Measurements from ENCODE around the gene GRHL1.

GRHL1 gene

GRCh38 chr2:10007435-10007834, 55.9 kb downstream of the GRHL1 start:
- Histone ChIP-seq H2BK12ac (ENCODE audit: low read length) (no peak overlapping the region), H3K79me1 (ENCODE audit: low read depth, low read length) (peaks cover 4% of the 10 kb centered on the region), H3K27ac (replicated peaks; ENCODE audit: low read length) (no peak overlapping the region), H2BK5ac (ENCODE audit: low read length) (no peak overlapping the region), H3K9ac (ENCODE audit: low read depth, low read length, poor library complexity) (no peak overlapping the region), H3K4me1 (ENCODE audit: control insufficient read depth in 2 of 2, insufficient read depth in 1 of 2, low read depth in 1 of 2, low read length in 2 of 2) (peaks cover 5 to 13% of the 10 kb centered on the region in 2 donors), H2AK5ac (ENCODE audit: low read depth, low read length) (no peak overlapping the region), H3K18ac (ENCODE audit: low read length) (no peak overlapping the region), H3K4ac (ENCODE audit: low read length) (no peak overlapping the region), H3K23ac (ENCODE audit: low read depth, low read length, poor library complexity) (no peak overlapping the region), H3K36me3 (replicated peaks in 1 of 2; ENCODE audit: control insufficient read depth in 2 of 2, insufficient read depth in 2 of 2, low read length in 2 of 2) (no peaks in the 10 kb centered on the region), H2BK15ac (ENCODE audit: low read length) (no peak overlapping the region), H2AFZ (ENCODE audit: low read length) (peak overlapping the region; percentile 5), H3K4me3 (ENCODE audit: low read length in 2 of 2) (no peak overlapping the region), H4K8ac (ENCODE audit: low read depth, low read length) (no peak overlapping the region), H2BK120ac (ENCODE audit: low read depth, low read length) (no peak overlapping the region), H3K9me3 (replicated peaks in 1 of 2; ENCODE audit: control insufficient read depth in 2 of 2, insufficient read depth in 1 of 2, low read depth in 1 of 2, low read length in 2 of 2) (peaks cover 0 to 2% of the 10 kb centered on the region in 2 donors), H3K27me3 (ENCODE audit: control insufficient read depth in 3 of 3, insufficient read depth in 3 of 3, low read depth in 1 of 3, low read length in 3 of 3) (peaks cover 0 to 1% (median 0%) of the 10 kb centered on the region in 3 experiments), H4K91ac (ENCODE audit: low read depth, low read length, poor library complexity) (no peak overlapping the region), H3K14ac (ENCODE audit: low read length) (no peak overlapping the region), H3K4me2 (ENCODE audit: insufficient read depth, low read length, poor library complexity, severe bottlenecking) (no peak overlapping the region)
- DNase-seq (ENCODE audit: low spot score), result no peak
- WGBS, 2 donors (ENCODE audit: extremely low coverage in 2 of 2, insufficient read length in 2 of 2, insufficient replicate concordance in 1 of 2), result no CpG with 5 or more reads among the region's 9 CpGs

GRCh38 chr2:10007921-10008808, 56.7 kb downstream of the GRHL1 start:
- H3K9ac ChIP-seq (ENCODE audit: low read depth, low read length, poor library complexity), result no peak overlapping the region
- peaks cover 5% of the 10 kb centered on the region for H3K79me1 ChIP-seq (ENCODE audit: low read depth, low read length)
- H3K9me3 ChIP-seq (replicated peaks in 1 of 2; ENCODE audit: control insufficient read depth in 2 of 2, insufficient read depth in 1 of 2, low read depth in 1 of 2, low read length in 2 of 2), result peaks cover 1 to 2% of the 10 kb centered on the region in 2 donors
- no peak overlapping the region for H3K4me3 ChIP-seq (ENCODE audit: low read length in 2 of 2)
- H4K8ac ChIP-seq (ENCODE audit: low read depth, low read length), result no peak overlapping the region
- no peak overlapping the region for H4K91ac ChIP-seq (ENCODE audit: low read depth, low read length, poor library complexity)
- no peak overlapping the region for H2BK12ac ChIP-seq (ENCODE audit: low read length)
- H3K4me2 ChIP-seq (ENCODE audit: insufficient read depth, low read length, poor library complexity, severe bottlenecking), result no peak overlapping the region
- H3K4me1 ChIP-seq (ENCODE audit: control insufficient read depth in 2 of 2, insufficient read depth in 1 of 2, low read depth in 1 of 2, low read length in 2 of 2), result peaks cover 5 to 13% of the 10 kb centered on the region in 2 donors
- H3K23ac ChIP-seq (ENCODE audit: low read depth, low read length, poor library complexity), result no peak overlapping the region
- WGBS, 2 donors (ENCODE audit: extremely low coverage in 2 of 2, insufficient read length in 2 of 2, insufficient replicate concordance in 1 of 2), result no CpG with 5 or more reads among the region's 22 CpGs
- H3K27me3 ChIP-seq (ENCODE audit: control insufficient read depth in 3 of 3, insufficient read depth in 3 of 3, low read depth in 1 of 3, low read length in 3 of 3), result peaks cover 0 to 1% (median 0%) of the 10 kb centered on the region in 3 experiments
- H2AK5ac ChIP-seq (ENCODE audit: low read depth, low read length), result no peak overlapping the region
- no peak overlapping the region for H2BK5ac ChIP-seq (ENCODE audit: low read length)
- H3K27ac ChIP-seq (replicated peaks; ENCODE audit: low read length), result no peak overlapping the region
- H3K18ac ChIP-seq (ENCODE audit: low read length), result peak overlapping the region; percentile 23
- no peak overlapping the region for H3K14ac ChIP-seq (ENCODE audit: low read length)
- no peak overlapping the region for H2AFZ ChIP-seq (ENCODE audit: low read length)
- H2BK15ac ChIP-seq (ENCODE audit: low read length), result no peak overlapping the region
- no peak overlapping the region for H3K4ac ChIP-seq (ENCODE audit: low read length)
- no peak overlapping the region for H2BK120ac ChIP-seq (ENCODE audit: low read depth, low read length)
- H3K36me3 ChIP-seq (replicated peaks in 1 of 2; ENCODE audit: control insufficient read depth in 2 of 2, insufficient read depth in 2 of 2, low read length in 2 of 2), result no peaks in the 10 kb centered on the region
- DNase-seq (ENCODE audit: low spot score), result no peak

- H2AFZ ChIP-seq (ENCODE audit: low read length), result no peak overlapping the region
- no peak overlapping the region for H3K9ac ChIP-seq (ENCODE audit: low read depth, low read length, poor library complexity)
- H4K91ac ChIP-seq (ENCODE audit: low read depth, low read length, poor library complexity), result no peak overlapping the region
- H3K14ac ChIP-seq (ENCODE audit: low read length), result no peak overlapping the region
- no CpG with 5 or more reads among the region's 9 CpGs for WGBS, 2 donors (ENCODE audit: extremely low coverage in 2 of 2, insufficient read length in 2 of 2, insufficient replicate concordance in 1 of 2)
- no peak overlapping the region for H2AK5ac ChIP-seq (ENCODE audit: low read depth, low read length)
- peaks cover 7% of the 10 kb centered on the region for H3K79me1 ChIP-seq (ENCODE audit: low read depth, low read length)
- no peak for DNase-seq (ENCODE audit: low spot score)
- peaks cover 5 to 13% of the 10 kb centered on the region in 2 donors for H3K4me1 ChIP-seq (ENCODE audit: control insufficient read depth in 2 of 2, insufficient read depth in 1 of 2, low read depth in 1 of 2, low read length in 2 of 2)
- no peak overlapping the region for H3K27ac ChIP-seq (replicated peaks; ENCODE audit: low read length)
- peaks cover 1 to 2% of the 10 kb centered on the region in 2 donors for H3K9me3 ChIP-seq (replicated peaks in 1 of 2; ENCODE audit: control insufficient read depth in 2 of 2, insufficient read depth in 1 of 2, low read depth in 1 of 2, low read length in 2 of 2)
- H3K27me3 ChIP-seq (ENCODE audit: control insufficient read depth in 3 of 3, insufficient read depth in 3 of 3, low read depth in 1 of 3, low read length in 3 of 3), result peaks cover 0 to 1% (median 0%) of the 10 kb centered on the region in 3 experiments
- H3K36me3 ChIP-seq (replicated peaks in 1 of 2; ENCODE audit: control insufficient read depth in 2 of 2, insufficient read depth in 2 of 2, low read length in 2 of 2), result no peaks in the 10 kb centered on the region
- no peak overlapping the region for H4K8ac ChIP-seq (ENCODE audit: low read depth, low read length)
- no peak overlapping the region for H3K23ac ChIP-seq (ENCODE audit: low read depth, low read length, poor library complexity)
- H3K4ac ChIP-seq (ENCODE audit: low read length), result no peak overlapping the region
- H2BK5ac ChIP-seq (ENCODE audit: low read length), result no peak overlapping the region
- H3K4me2 ChIP-seq (ENCODE audit: insufficient read depth, low read length, poor library complexity, severe bottlenecking), result no peak overlapping the region
- no peak overlapping the region for H3K18ac ChIP-seq (ENCODE audit: low read length)
- H3K4me3 ChIP-seq (ENCODE audit: low read length in 2 of 2), result no peak overlapping the region
- H2BK120ac ChIP-seq (ENCODE audit: low read depth, low read length), result no peak overlapping the region
- H2BK15ac ChIP-seq (ENCODE audit: low read length), result no peak overlapping the region
- H2BK12ac ChIP-seq (ENCODE audit: low read length), result no peak overlapping the region
These were observed 57.3 kb downstream of the GRHL1 start for GRCh38 chr2:10008809-10009176.

GRCh38 chr2:10009271-10009810, 57.8 kb downstream of the GRHL1 start:
- Histone ChIP-seq H3K4ac (ENCODE audit: low read length) (no peak overlapping the region), H3K36me3 (replicated peaks in 1 of 2; ENCODE audit: control insufficient read depth in 2 of 2, insufficient read depth in 2 of 2, low read length in 2 of 2) (no peaks in the 10 kb centered on the region), H2BK120ac (ENCODE audit: low read depth, low read length) (no peak overlapping the region), H3K79me1 (ENCODE audit: low read depth, low read length) (peaks cover 8% of the 10 kb centered on the region), H2BK5ac (ENCODE audit: low read length) (peak overlapping the region; percentile 54), H3K18ac (ENCODE audit: low read length) (peak overlapping the region; percentile 89), H3K14ac (ENCODE audit: low read length) (no peak overlapping the region), H2AK5ac (ENCODE audit: low read depth, low read length) (peak overlapping the region; percentile 86), H4K8ac (ENCODE audit: low read depth, low read length) (peak overlapping the region; percentile 48), H3K4me1 (ENCODE audit: control insufficient read depth in 2 of 2, insufficient read depth in 1 of 2, low read depth in 1 of 2, low read length in 2 of 2) (peaks cover 5 to 13% of the 10 kb centered on the region in 2 donors), H3K27me3 (ENCODE audit: control insufficient read depth in 3 of 3, insufficient read depth in 3 of 3, low read depth in 1 of 3, low read length in 3 of 3) (peaks cover 0 to 1% (median 0%) of the 10 kb centered on the region in 3 experiments), H2BK12ac (ENCODE audit: low read length) (peak overlapping the region; percentile 97), H3K9me3 (replicated peaks in 1 of 2; ENCODE audit: control insufficient read depth in 2 of 2, insufficient read depth in 1 of 2, low read depth in 1 of 2, low read length in 2 of 2) (peaks cover 1 to 2% of the 10 kb centered on the region in 2 donors), H3K4me2 (ENCODE audit: insufficient read depth, low read length, poor library complexity, severe bottlenecking) (no peak overlapping the region), H3K23ac (ENCODE audit: low read depth, low read length, poor library complexity) (peak overlapping the region; percentile 25), H3K4me3 (ENCODE audit: low read length in 2 of 2) (no peak overlapping the region), H2BK15ac (ENCODE audit: low read length) (no peak overlapping the region), H3K27ac (replicated peaks; ENCODE audit: low read length) (no peak overlapping the region), H4K91ac (ENCODE audit: low read depth, low read length, poor library complexity) (no peak overlapping the region), H3K9ac (ENCODE audit: low read depth, low read length, poor library complexity) (no peak overlapping the region), H2AFZ (ENCODE audit: low read length) (peak overlapping the region; percentile 21)
- DNase-seq (ENCODE audit: low spot score), result no peak
- WGBS, 2 donors (ENCODE audit: extremely low coverage in 2 of 2, insufficient read length in 2 of 2, insufficient replicate concordance in 1 of 2), result no CpG with 5 or more reads among the region's 19 CpGs
